Measurements from ENCODE around the gene MLIP. TPM values are rescaled to one million over a fixed set of nuclear protein-coding genes. Genes with fewer than 3 reads are reported as not detected.

MLIP gene
- total RNA-seq, 4 donors from 2014 or later = 0.64 to 4.3 (median 2.5) TPM

GRCh38 chr6:54109586-54109985 is 1.7 kb upstream of the MLIP start:
- Histone ChIP-seq H3K27ac (no peak overlapping the region), H3K9me3 (no peaks in the 10 kb centered on the region), H3K36me3 (no peaks in the 10 kb centered on the region), H3K4me1 (peaks cover 0 to 17% (median 0%) of the 10 kb centered on the region in 3 donors), H3K27me3 (no peaks in the 10 kb centered on the region), H3K4me3 (no peak overlapping the region)
- DNase-seq = no peak
- 87 to 90% methylated on average over 3 of the region's 3 CpGs for WGBS, 2 donors
- intact Hi-C loops (cut with DNase I) = no loop called here
- no peak for TF ChIP-seq CTCF (IDR thresholded peaks at IDR 0.05)
- TF ChIP-seq POLR2A (IDR thresholded peaks at IDR 0.05) = no peak

- TF ChIP-seq POLR2A (IDR thresholded peaks at IDR 0.05) (no peak), CTCF (IDR thresholded peaks at IDR 0.05) (no peak)
- WGBS, 2 donors = 78 to 83% methylated on average over 1 of the region's 1 CpG
- Histone ChIP-seq H3K27ac (peak overlapping the region in 1 of 4 donors; percentile 13), H3K4me1 (peaks cover 0 to 28% (median 0%) of the 10 kb centered on the region in 3 donors), H3K4me3 (no peak overlapping the region), H3K36me3 (no peaks in the 10 kb centered on the region), H3K9me3 (no peaks in the 10 kb centered on the region), H3K27me3 (no peaks in the 10 kb centered on the region)
- intact Hi-C loops (cut with DNase I) = no loop called here
- no peak for DNase-seq
Observed at GRCh38 chr6:54112151-54112650, 958 bp downstream of the MLIP start.

GRCh38 chr6:54114991-54115390 is 3.7 kb downstream of the MLIP start:
- TF ChIP-seq CTCF (IDR thresholded peaks at IDR 0.05) = no peak
- TF ChIP-seq POLR2A (IDR thresholded peaks at IDR 0.05) = no peak
- DNase-seq = no peak
- Histone ChIP-seq H3K36me3 (no peaks in the 10 kb centered on the region), H3K4me3 (no peak overlapping the region), H3K4me1 (peaks cover 0 to 16% (median 0%) of the 10 kb centered on the region in 3 donors), H3K9me3 (no peaks in the 10 kb centered on the region), H3K27me3 (no peaks in the 10 kb centered on the region), H3K27ac (no peak overlapping the region)
- WGBS, 2 donors = 37 to 81% methylated on average over 1 of the region's 1 CpG
- intact Hi-C loops (cut with DNase I) = no loop called here

- 31 to 56% methylated on average over 1 of the region's 1 CpG for WGBS, 2 donors
- Histone ChIP-seq H3K4me1 (peaks cover 0 to 16% (median 0%) of the 10 kb centered on the region in 3 donors), H3K36me3 (no peaks in the 10 kb centered on the region), H3K27me3 (no peaks in the 10 kb centered on the region), H3K9me3 (no peaks in the 10 kb centered on the region), H3K4me3 (no peak overlapping the region), H3K27ac (no peak overlapping the region)
- intact Hi-C loops (cut with DNase I) = no loop called here
- DNase-seq = no peak
- TF ChIP-seq POLR2A (IDR thresholded peaks at IDR 0.05) = no peak
- TF ChIP-seq CTCF (IDR thresholded peaks at IDR 0.05) = no peak
Observed at GRCh38 chr6:54115966-54116365, 4.7 kb downstream of the MLIP start.

GRCh38 chr6:54118117-54118516 is 6.9 kb downstream of the MLIP start:
- 91% methylated on average over 2 of the region's 2 CpGs for WGBS, 2 donors
- H3K9me3 ChIP-seq = no peaks in the 10 kb centered on the region
- H3K4me1 ChIP-seq = peaks cover 0 to 16% (median 0%) of the 10 kb centered on the region in 3 donors
- no peak for DNase-seq
- intact Hi-C loops (cut with DNase I) = no loop called here
- H3K27me3 ChIP-seq = no peaks in the 10 kb centered on the region
- TF ChIP-seq POLR2A (IDR thresholded peaks at IDR 0.05) (no peak), CTCF (IDR thresholded peaks at IDR 0.05) (no peak)
- no peak overlapping the region for H3K4me3 ChIP-seq
- no peak overlapping the region for H3K27ac ChIP-seq
- H3K36me3 ChIP-seq = no peaks in the 10 kb centered on the region
